Activated B cell treated with CpG ODN at 0.5 μM for 24 hours (primary cell): ENCODE measurements around the gene PRKCE. TPM values are rescaled to one million over a fixed set of nuclear protein-coding genes. Genes with fewer than 3 reads are reported as not detected.

Experiments used
- ATAC-seq: fragments of 200-7000 bp; cut with Tn5 transposase; one replicate; pipeline ENCODE4 v1.10.0; 2021; ENCODE audit warnings: low read depth, mild to moderate bottlenecking, moderate library complexity
- CTCF ChIA-PET: fragments of 350-600 bp; sonication (Branson Sonifier 250); formaldehyde crosslinking; loops from one replicate; lab custom pipeline; 2021; ENCODE audit warnings: antibody characterized with exemption; lab: Charles Lee
- POLR2A ChIA-PET: fragments of 350-600 bp; sonication (Branson Sonifier 250); formaldehyde crosslinking; loops from one replicate; lab custom pipeline; 2021; ENCODE audit warnings: antibody characterized with exemption; lab: Charles Lee
- DNase-seq: peaks from one replicate; pipeline ENCODE4 v3.0.0; 2022
- H3K27ac Mint-ChIP-seq: one replicate; pipeline ENCODE4 v1.8.0; 2020; ENCODE audit warnings: mixed read lengths
- H3K27me3 Mint-ChIP-seq: one replicate; pipeline ENCODE4 v1.8.0; 2021; ENCODE audit warnings: mixed read lengths
- H3K36me3 Mint-ChIP-seq: one replicate; pipeline ENCODE4 v1.8.0; 2021; ENCODE audit warnings: low read depth, mixed read lengths
- H3K4me1 Mint-ChIP-seq: one replicate; pipeline ENCODE4 v1.8.0; 2021; ENCODE audit warnings: mixed read lengths
- H3K4me3 Mint-ChIP-seq: one replicate; pipeline ENCODE4 v1.8.0; 2020; ENCODE audit warnings: mild to moderate bottlenecking, mixed read lengths
- H3K9me3 Mint-ChIP-seq: one replicate; pipeline ENCODE4 v1.8.0; 2020; ENCODE audit warnings: mixed read lengths
- intact Hi-C: fragments of 100-400 bp; cut with micrococcal nuclease; formaldehyde crosslinking; loops from one replicate; pipeline ENCODE4 v1.15.1; 2024
- total RNA-seq: library from RNA; stranded (reverse); gene quantifications from 2 replicates; pipeline ENCODE4 v1.2.3, GENCODE V29; 2022
- TF ChIP-seq, protein P1 (sequence below): fragments of 200-600 bp; IDR thresholded peaks from one replicate; pipeline ENCODE4 v1.8.0; 2022; ENCODE audit warnings: antibody characterized with exemption, mild to moderate bottlenecking

The PRKCE gene
- total RNA-seq, 1 donor from 2014 or later: 53.8 TPM

DNA sequence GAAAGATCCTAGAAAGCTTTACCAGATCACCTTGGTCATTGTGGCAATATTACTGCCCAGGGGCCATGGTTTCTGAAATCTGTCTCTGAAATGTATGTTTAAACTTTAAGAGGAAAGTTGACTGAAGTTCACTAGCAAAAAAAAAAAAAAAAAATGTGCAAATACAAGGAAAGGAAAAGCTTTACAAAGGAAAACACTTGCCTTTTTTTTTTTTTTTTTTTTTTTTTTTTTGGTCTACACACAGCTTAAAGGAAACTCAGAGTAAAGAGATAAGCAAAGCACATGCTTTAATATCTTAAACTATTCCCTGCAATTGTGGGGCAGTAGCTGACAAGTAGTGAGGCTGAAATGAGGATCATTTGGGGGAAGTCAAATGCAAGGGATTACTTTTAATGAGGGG is 471.5 kb downstream of the PRKCE start:
- ChIA-PET POLR2A (no interaction called here), CTCF (no interaction called here)
- no peak overlapping the region for H3K4me3 Mint-ChIP-seq
- no peaks in the 10 kb centered on the region for H3K27me3 Mint-ChIP-seq
- ATAC-seq: no peak
- H3K4me1 Mint-ChIP-seq: no peaks in the 10 kb centered on the region
- no peak overlapping the region for H3K27ac Mint-ChIP-seq
- TF ChIP-seq, protein P1, sequence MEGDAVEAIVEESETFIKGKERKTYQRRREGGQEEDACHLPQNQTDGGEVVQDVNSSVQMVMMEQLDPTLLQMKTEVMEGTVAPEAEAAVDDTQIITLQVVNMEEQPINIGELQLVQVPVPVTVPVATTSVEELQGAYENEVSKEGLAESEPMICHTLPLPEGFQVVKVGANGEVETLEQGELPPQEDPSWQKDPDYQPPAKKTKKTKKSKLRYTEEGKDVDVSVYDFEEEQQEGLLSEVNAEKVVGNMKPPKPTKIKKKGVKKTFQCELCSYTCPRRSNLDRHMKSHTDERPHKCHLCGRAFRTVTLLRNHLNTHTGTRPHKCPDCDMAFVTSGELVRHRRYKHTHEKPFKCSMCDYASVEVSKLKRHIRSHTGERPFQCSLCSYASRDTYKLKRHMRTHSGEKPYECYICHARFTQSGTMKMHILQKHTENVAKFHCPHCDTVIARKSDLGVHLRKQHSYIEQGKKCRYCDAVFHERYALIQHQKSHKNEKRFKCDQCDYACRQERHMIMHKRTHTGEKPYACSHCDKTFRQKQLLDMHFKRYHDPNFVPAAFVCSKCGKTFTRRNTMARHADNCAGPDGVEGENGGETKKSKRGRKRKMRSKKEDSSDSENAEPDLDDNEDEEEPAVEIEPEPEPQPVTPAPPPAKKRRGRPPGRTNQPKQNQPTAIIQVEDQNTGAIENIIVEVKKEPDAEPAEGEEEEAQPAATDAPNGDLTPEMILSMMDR: no peak
- DNase-seq: no peak
- no peaks in the 10 kb centered on the region for H3K9me3 Mint-ChIP-seq
- peaks cover 33% of the 10 kb centered on the region for H3K36me3 Mint-ChIP-seq
- intact Hi-C loops: no loop called here

GRCh38 chr2:46125798-46126197 is 474.3 kb downstream of the PRKCE start:
- no peak for ATAC-seq
- no peaks in the 10 kb centered on the region for H3K9me3 Mint-ChIP-seq
- TF ChIP-seq, protein P1: no peak
- no peaks in the 10 kb centered on the region for H3K4me1 Mint-ChIP-seq
- intact Hi-C loops: no loop called here
- DNase-seq: no peak
- no peaks in the 10 kb centered on the region for H3K27me3 Mint-ChIP-seq
- POLR2A ChIA-PET: no interaction called here
- CTCF ChIA-PET: no interaction called here
- no peak overlapping the region for H3K27ac Mint-ChIP-seq
- H3K4me3 Mint-ChIP-seq: no peak overlapping the region
- peaks cover 25% of the 10 kb centered on the region for H3K36me3 Mint-ChIP-seq

GRCh38 chr2:46126571-46126970 is 475.1 kb downstream of the PRKCE start:
- CTCF ChIA-PET: no interaction called here
- DNase-seq (no peak), ATAC-seq (no peak)
- TF ChIP-seq, protein P1: no peak
- H3K4me3 Mint-ChIP-seq: no peak overlapping the region
- POLR2A ChIA-PET: no interaction called here
- H3K4me1 Mint-ChIP-seq: no peaks in the 10 kb centered on the region
- peaks cover 27% of the 10 kb centered on the region for H3K36me3 Mint-ChIP-seq
- intact Hi-C loops: no loop called here
- H3K27ac Mint-ChIP-seq: no peak overlapping the region
- H3K27me3 Mint-ChIP-seq: no peaks in the 10 kb centered on the region
- H3K9me3 Mint-ChIP-seq: no peaks in the 10 kb centered on the region

DNA sequence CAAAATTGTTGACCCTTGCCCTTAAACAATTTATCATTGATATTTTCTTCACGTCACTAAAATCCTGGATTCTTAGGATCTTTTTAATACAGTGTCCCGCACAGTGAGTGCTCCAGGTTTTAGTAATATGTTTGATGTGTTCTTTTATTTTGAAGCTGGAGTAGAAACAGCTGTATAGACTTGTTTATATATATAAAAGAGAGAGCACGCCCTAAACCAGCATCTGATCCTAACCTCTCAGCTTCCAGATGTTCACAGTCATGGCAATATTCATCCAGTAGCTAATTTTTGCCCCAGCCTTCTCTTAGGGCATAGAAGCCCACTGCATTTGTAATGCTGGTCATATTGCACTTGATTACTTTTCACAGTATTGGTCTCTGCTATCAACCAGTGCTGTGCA is 475.7 kb downstream of the PRKCE start:
- no peak overlapping the region for H3K4me3 Mint-ChIP-seq
- H3K4me1 Mint-ChIP-seq: no peaks in the 10 kb centered on the region
- H3K27ac Mint-ChIP-seq: no peak overlapping the region
- ChIA-PET CTCF (no interaction called here), POLR2A (no interaction called here)
- ATAC-seq: no peak
- DNase-seq: no peak
- H3K9me3 Mint-ChIP-seq: no peaks in the 10 kb centered on the region
- TF ChIP-seq, protein P1: no peak
- no peaks in the 10 kb centered on the region for H3K27me3 Mint-ChIP-seq
- intact Hi-C loops: no loop called here
- peaks cover 28% of the 10 kb centered on the region for H3K36me3 Mint-ChIP-seq

DNA sequence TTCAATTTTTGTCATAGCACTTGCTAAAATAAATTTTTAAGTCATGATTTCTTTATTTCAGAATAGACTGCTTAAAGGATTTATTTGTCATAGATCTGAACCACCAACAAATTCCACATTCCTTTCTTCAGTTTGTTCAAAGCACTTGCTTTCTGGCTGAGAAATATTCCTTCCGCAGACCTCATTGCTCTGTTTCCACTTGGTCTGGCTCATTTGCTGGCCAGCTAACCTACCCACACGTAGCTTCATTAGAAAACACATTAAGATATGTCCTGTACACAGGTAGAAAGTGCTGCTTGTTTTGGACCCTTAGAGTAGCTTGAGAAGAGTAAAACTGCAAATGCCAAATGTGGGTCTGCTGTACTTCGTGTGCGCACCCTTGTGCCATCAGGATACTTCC is 479.0 kb downstream of the PRKCE start:
- Mint-ChIP-seq H3K4me3 (no peak overlapping the region), H3K27me3 (no peaks in the 10 kb centered on the region), H3K9me3 (no peaks in the 10 kb centered on the region), H3K27ac (no peak overlapping the region), H3K36me3 (peaks cover 47% of the 10 kb centered on the region), H3K4me1 (no peaks in the 10 kb centered on the region)
- intact Hi-C loops: no loop called here
- CTCF ChIA-PET: no interaction called here
- POLR2A ChIA-PET: no interaction called here
- ATAC-seq: no peak
- TF ChIP-seq, protein P1: no peak
- DNase-seq: no peak
